PC-9 (cell line): Measurements from ENCODE around the gene ZNF845. TPM values are rescaled to one million over a fixed set of nuclear protein-coding genes. Genes with fewer than 3 reads are reported as not detected.
"Not testable (repeated sequence)": the region's sequence is repeated elsewhere in the genome, so short reads cannot be mapped to it uniquely, and the experiment has no call there.

ENCODE experiments used
- BruUV-seq: library from RNA; stranded (reverse); fragments of 400-500 nt; replicated peaks from 2 replicates; lab custom pipeline; 2021; lab: Mats Ljungman, UMichigan
- CTCF ChIA-PET: fragments of 300-600 bp; sonication (Branson Sonifier 250); formaldehyde crosslinking; loops from one replicate; lab custom pipeline; 2022; ENCODE audit warnings: antibody characterized with exemption; lab: Charles Lee
- POLR2A ChIA-PET: fragments of 300-600 bp; sonication (Branson Sonifier 250); formaldehyde crosslinking; loops from one replicate; lab custom pipeline; 2022; ENCODE audit warnings: antibody characterized with exemption; ENCODE audit not compliant: unreplicated experiment; lab: Charles Lee
- DNase-seq, 2 experiments: peaks; one replicate each; pipeline versions ENCODE4 v3.0.0 to v3.0.0-alpha.2; 2015 to 2022; ENCODE audit warnings: mixed read lengths in 1 of 2
- H2AFZ ChIP-seq: fragments of 200-600 bp; sonication (generic); 2 replicates; pipeline ENCODE4 v1.8.1; 2017; ENCODE audit warnings: antibody characterized with exemption
- H3F3A ChIP-seq: fragments of 200-600 bp; sonication (generic); 2 replicates; pipeline ENCODE4 v1.8.1; 2017; ENCODE audit warnings: antibody characterized with exemption, mild to moderate bottlenecking, low read depth; ENCODE audit not compliant: insufficient read depth
- H3K27ac ChIP-seq: fragments of 200-600 bp; sonication (generic); 2 replicates; pipeline ENCODE4 v1.6.1; 2016; ENCODE audit warnings: mixed run types
- H3K27me3 ChIP-seq: fragments of 200-600 bp; sonication (generic); 2 replicates; pipeline ENCODE4 v1.6.1; 2016; ENCODE audit warnings: low read depth, mixed run types; ENCODE audit not compliant: insufficient read depth
- H3K36me3 ChIP-seq: fragments of 200-600 bp; sonication (generic); 2 replicates; pipeline ENCODE4 v1.6.1; 2016; ENCODE audit warnings: low read depth, mixed run types
- H3K4me1 ChIP-seq: fragments of 200-600 bp; sonication (generic); replicated peaks from 2 replicates; pipeline ENCODE4 v1.6.1; 2016; ENCODE audit warnings: mixed run types; ENCODE audit not compliant: insufficient read depth
- H3K4me2 ChIP-seq: fragments of 200-600 bp; sonication (generic); 2 replicates; pipeline ENCODE4 v1.6.1; 2017; ENCODE audit warnings: mixed run types
- H3K4me3 ChIP-seq: fragments of 200-600 bp; sonication (generic); 2 replicates; pipeline ENCODE4 v1.6.1; 2016; ENCODE audit warnings: mixed run types
- H3K79me2 ChIP-seq: fragments of 200-600 bp; sonication (generic); 2 replicates; pipeline ENCODE4 v1.6.1; 2017; ENCODE audit warnings: low read depth, mixed run types
- H3K9me2 ChIP-seq: fragments of 200-600 bp; sonication (generic); 2 replicates; pipeline ENCODE4 v1.8.1; 2017; ENCODE audit warnings: mild to moderate bottlenecking; ENCODE audit not compliant: insufficient read depth
- H3K9me3 ChIP-seq: fragments of 200-600 bp; sonication (generic); 2 replicates; pipeline ENCODE4 v1.8.1; 2016; ENCODE audit warnings: low read depth; ENCODE audit not compliant: insufficient read depth
- H4K20me1 ChIP-seq: fragments of 200-600 bp; sonication (generic); 2 replicates; pipeline ENCODE4 v1.8.1; 2017; ENCODE audit not compliant: insufficient read depth
- EZH2 ChIP-seq: fragments of 200-600 bp; sonication (generic); IDR thresholded peaks from 2 replicates; pipeline ENCODE4 v1.8.0; 2017; ENCODE audit warnings: antibody characterized with exemption, low read depth
- intact Hi-C: fragments of 100-400 bp; cut with micrococcal nuclease; formaldehyde crosslinking; loops from one replicate; pipeline ENCODE4 v1.10.0; 2022; ENCODE audit not compliant: unreplicated experiment
- total RNA-seq: library from RNA; stranded (reverse); gene quantifications from 2 replicates; pipeline ENCODE4 v1.2.3, GENCODE V29; 2021
- TF ChIP-seq, protein P1 (sequence below): fragments of 200-600 bp; sonication (generic); conservative IDR thresholded peaks from 2 replicates; pipeline ENCODE4 v1.6.1; 2017; ENCODE audit warnings: mixed run types, antibody characterized with exemption, mild to moderate bottlenecking, moderate library complexity

Gene ZNF845
- total RNA-seq, 1 experiment from 2014 or later: 8.6 TPM

GRCh38 chr19:53328967-53329366 is 4.6 kb upstream of the ZNF845 start:
- H3K4me1 ChIP-seq: peaks cover 5% of the 10 kb centered on the region
- H3K9me3 ChIP-seq: peaks cover 18% of the 10 kb centered on the region
- BruUV-seq: no TSS peak
- ChIA-PET POLR2A (no interaction called here), CTCF (no interaction called here)
- H3F3A ChIP-seq: no peaks in the 10 kb centered on the region
- no peaks in the 10 kb centered on the region for H3K36me3 ChIP-seq
- H3K27me3 ChIP-seq: no peaks in the 10 kb centered on the region
- no peaks in the 10 kb centered on the region for H3K9me2 ChIP-seq
- TF ChIP-seq EZH2: no peak
- TF ChIP-seq, protein P1, sequence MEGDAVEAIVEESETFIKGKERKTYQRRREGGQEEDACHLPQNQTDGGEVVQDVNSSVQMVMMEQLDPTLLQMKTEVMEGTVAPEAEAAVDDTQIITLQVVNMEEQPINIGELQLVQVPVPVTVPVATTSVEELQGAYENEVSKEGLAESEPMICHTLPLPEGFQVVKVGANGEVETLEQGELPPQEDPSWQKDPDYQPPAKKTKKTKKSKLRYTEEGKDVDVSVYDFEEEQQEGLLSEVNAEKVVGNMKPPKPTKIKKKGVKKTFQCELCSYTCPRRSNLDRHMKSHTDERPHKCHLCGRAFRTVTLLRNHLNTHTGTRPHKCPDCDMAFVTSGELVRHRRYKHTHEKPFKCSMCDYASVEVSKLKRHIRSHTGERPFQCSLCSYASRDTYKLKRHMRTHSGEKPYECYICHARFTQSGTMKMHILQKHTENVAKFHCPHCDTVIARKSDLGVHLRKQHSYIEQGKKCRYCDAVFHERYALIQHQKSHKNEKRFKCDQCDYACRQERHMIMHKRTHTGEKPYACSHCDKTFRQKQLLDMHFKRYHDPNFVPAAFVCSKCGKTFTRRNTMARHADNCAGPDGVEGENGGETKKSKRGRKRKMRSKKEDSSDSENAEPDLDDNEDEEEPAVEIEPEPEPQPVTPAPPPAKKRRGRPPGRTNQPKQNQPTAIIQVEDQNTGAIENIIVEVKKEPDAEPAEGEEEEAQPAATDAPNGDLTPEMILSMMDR: no peak
- no peak overlapping the region for H2AFZ ChIP-seq
- H3K4me3 ChIP-seq: no peak overlapping the region
- H3K4me2 ChIP-seq: no peak overlapping the region
- no peaks in the 10 kb centered on the region for H4K20me1 ChIP-seq
- no peak overlapping the region for H3K27ac ChIP-seq
- no peaks in the 10 kb centered on the region for H3K79me2 ChIP-seq
- DNase-seq: peak in 1 of 2 experiments; percentile 5
- intact Hi-C loops: no loop called here

DNA sequence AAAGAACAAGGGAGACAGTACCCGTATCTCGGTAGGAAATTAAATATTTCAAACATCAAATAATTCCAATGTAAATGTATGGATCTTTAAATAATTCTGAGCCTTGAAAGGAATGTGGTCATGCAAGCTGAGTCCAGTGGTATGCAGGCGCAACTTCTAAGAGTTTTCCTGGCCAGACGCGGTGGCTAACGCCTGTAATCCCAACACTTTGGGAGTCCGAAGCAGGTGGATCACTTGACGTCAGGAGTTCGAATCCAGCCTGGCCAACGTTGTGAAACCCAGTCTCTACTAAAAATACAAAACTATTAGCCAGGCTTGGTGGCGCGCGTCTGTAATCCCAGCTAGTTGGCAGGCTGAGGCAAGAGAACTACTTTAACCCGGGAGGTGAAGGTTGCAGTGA is 1.1 kb upstream of the ZNF845 start:
- Histone ChIP-seq H3K27me3 (no peaks in the 10 kb centered on the region), H3K9me2 (no peaks in the 10 kb centered on the region), H3K4me1 (peaks cover 12% of the 10 kb centered on the region), H3K9me3 (peaks cover 24% of the 10 kb centered on the region), H3K79me2 (peaks cover 18% of the 10 kb centered on the region; the same call in 1 of the 2 replicates), H2AFZ (peak overlapping the region; percentile 97; the same call in 1 of the 2 replicates), H3F3A (no peaks in the 10 kb centered on the region), H4K20me1 (no peaks in the 10 kb centered on the region), H3K4me3 (peak overlapping the region; percentile 74; the same call in 1 of the 2 replicates), H3K27ac (no peak overlapping the region), H3K4me2 (peak overlapping the region; percentile 87), H3K36me3 (no peaks in the 10 kb centered on the region)
- BruUV-seq: no TSS peak
- intact Hi-C loops: no loop called here
- peak in 1 of 2 experiments; percentile 30 for DNase-seq
- CTCF ChIA-PET: no interaction called here
- TF ChIP-seq, protein P1: no peak
- TF ChIP-seq EZH2: no peak
- POLR2A ChIA-PET: no interaction called here

DNA sequence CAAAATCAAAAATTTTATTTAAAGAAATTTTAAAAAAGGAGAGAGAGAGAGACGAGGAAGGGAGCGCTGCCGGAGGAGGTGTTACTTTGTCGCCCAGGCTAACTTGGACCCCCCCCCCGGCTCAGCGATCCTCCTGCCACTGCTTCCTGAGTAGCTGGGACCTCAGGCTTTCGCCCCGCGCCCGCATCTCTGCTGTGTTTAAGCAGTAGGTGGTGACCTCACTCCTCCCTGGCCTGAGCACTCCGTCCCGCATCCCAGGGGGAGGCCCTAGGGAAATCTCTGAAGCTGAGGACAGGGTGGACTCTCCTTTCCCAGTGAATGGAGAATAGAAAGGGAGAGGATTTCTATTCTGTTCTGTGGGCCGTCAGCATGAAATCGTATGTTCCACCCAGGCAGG is 485 bp upstream of the ZNF845 start:
- H3K9me3 ChIP-seq: peaks cover 24% of the 10 kb centered on the region
- BruUV-seq: TSS peak; percentile 59
- CTCF ChIA-PET: no interaction called here
- H3F3A ChIP-seq: no peaks in the 10 kb centered on the region
- H3K4me3 ChIP-seq: peak overlapping the region; percentile 74
- no peaks in the 10 kb centered on the region for H3K36me3 ChIP-seq
- H3K27me3 ChIP-seq: no peaks in the 10 kb centered on the region
- peaks cover 18% of the 10 kb centered on the region; the same call in 1 of the 2 replicates for H3K79me2 ChIP-seq
- H3K4me1 ChIP-seq: peaks cover 12% of the 10 kb centered on the region
- no peak overlapping the region for H3K27ac ChIP-seq
- no peak for TF ChIP-seq EZH2
- TF ChIP-seq, protein P1: no peak
- no peak for DNase-seq
- peak overlapping the region; percentile 87 for H3K4me2 ChIP-seq
- H4K20me1 ChIP-seq: no peaks in the 10 kb centered on the region
- intact Hi-C loops: loop anchor here (1.0 kb wide), 2 partner anchors 136 to 174 kb away; partner anchors contain the start of gene ZNF347
- peak overlapping the region; percentile 97 for H2AFZ ChIP-seq
- no peaks in the 10 kb centered on the region for H3K9me2 ChIP-seq
- POLR2A ChIA-PET: interaction anchor here (0.6 to 0.7 kb wide), 3 partner anchors 138 to 1106 kb away, joined by 3 to 4 read pairs (median 4); no protein-coding TSS in a partner anchor

- intact Hi-C loops: not testable (repeated sequence)
Observed at GRCh38 chr19:53344403-53344802, 10.9 kb downstream of the ZNF845 start.

More at GRCh38 chr19:53344403-53344802, 10.9 kb downstream of the ZNF845 start:
- H3K4me2 ChIP-seq, H3K9me2 ChIP-seq, H4K20me1 ChIP-seq, H3F3A ChIP-seq, POLR2A ChIA-PET, DNase-seq, BruUV-seq, H3K79me2 ChIP-seq, H3K27me3 ChIP-seq, H2AFZ ChIP-seq, H3K27ac ChIP-seq, H3K4me3 ChIP-seq, H3K4me1 ChIP-seq, CTCF ChIA-PET: not testable (repeated sequence)
- peaks cover 66% of the 10 kb centered on the region for H3K36me3 ChIP-seq
- H3K9me3 ChIP-seq: peaks cover 64% of the 10 kb centered on the region
